H1 (cell line): Measurements from ENCODE around the gene RGS5.

Source experiments
- FOSL1 ChIP-seq: IDR thresholded peaks from 2 replicates; pipeline ENCODE4 v1.6.1; 2011; ENCODE audit warnings: mild to moderate bottlenecking, low read depth, low read length, moderate library complexity; ENCODE audit not compliant: insufficient read depth
- POLR2A ChIP-seq, 2 experiments: IDR thresholded peaks; 1 replicate in 1 of 2; 2 replicates in 1 of 2; pipeline ENCODE4 v1.6.1; 2011; ENCODE audit warnings: low read depth in 2 of 2, low read length in 2 of 2, mild to moderate bottlenecking in 2 of 2; ENCODE audit errors: control extremely low read depth in 1 of 2
- SP1 ChIP-seq: IDR thresholded peaks from 2 replicates; pipeline ENCODE4 v1.6.1; 2011; ENCODE audit warnings: low read depth, low read length
- TF ChIP-seq, protein P1 (sequence below), 3 experiments: IDR thresholded peaks; 1 replicate in 2 of 3; 2 replicates in 1 of 3; pipeline versions ENCODE4 v1.5.1 to v1.6.1; 2011; ENCODE audit warnings: low read length in 3 of 3, mild to moderate bottlenecking in 3 of 3, inconsistent platforms in 2 of 3, low read depth in 1 of 3, moderate library complexity in 1 of 3; ENCODE audit not compliant: insufficient read depth in 1 of 3; ENCODE audit errors: control extremely low read depth in 1 of 3
- TF ChIP-seq, protein P2 (sequence below): IDR thresholded peaks from 2 replicates; pipeline ENCODE4 v1.6.1; 2012; ENCODE audit warnings: inconsistent platforms

DNA sequence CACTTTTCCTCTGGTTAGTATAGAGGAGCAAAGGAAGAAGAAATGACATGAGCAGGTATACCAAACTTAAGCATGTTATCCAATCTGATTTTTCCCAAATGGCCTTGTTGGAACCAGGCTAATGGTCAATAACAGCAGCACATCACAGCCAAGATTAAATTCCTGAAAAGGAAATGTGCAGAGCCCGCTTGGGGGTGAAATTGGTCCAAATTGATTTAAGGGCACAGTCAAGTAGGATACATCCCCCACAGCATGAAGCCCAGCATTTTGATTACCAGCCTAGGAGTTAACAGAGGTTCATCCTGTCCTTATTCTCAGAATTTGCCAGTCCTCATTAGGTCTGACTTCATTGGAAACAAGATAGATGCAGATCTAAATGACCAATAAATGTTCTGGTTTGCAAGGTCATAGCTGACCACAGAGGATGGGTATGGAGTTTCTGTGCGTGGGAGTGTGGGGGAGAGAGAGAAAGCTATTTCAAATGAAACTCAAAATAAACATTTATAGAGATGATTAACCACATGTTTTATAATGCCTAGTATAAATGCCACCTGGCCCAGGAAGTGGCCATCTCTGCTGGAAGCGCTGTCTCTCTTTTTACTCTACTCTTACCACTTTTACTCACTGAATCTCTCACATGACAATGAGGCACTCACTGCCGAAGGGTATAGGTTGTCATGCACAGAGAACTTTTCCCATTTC is 38.7 kb downstream of the RGS5 start:
- TF ChIP-seq, protein P1, sequence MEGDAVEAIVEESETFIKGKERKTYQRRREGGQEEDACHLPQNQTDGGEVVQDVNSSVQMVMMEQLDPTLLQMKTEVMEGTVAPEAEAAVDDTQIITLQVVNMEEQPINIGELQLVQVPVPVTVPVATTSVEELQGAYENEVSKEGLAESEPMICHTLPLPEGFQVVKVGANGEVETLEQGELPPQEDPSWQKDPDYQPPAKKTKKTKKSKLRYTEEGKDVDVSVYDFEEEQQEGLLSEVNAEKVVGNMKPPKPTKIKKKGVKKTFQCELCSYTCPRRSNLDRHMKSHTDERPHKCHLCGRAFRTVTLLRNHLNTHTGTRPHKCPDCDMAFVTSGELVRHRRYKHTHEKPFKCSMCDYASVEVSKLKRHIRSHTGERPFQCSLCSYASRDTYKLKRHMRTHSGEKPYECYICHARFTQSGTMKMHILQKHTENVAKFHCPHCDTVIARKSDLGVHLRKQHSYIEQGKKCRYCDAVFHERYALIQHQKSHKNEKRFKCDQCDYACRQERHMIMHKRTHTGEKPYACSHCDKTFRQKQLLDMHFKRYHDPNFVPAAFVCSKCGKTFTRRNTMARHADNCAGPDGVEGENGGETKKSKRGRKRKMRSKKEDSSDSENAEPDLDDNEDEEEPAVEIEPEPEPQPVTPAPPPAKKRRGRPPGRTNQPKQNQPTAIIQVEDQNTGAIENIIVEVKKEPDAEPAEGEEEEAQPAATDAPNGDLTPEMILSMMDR (IDR thresholded peaks at IDR 0.05; ENCODE audit: control extremely low read depth in 1 of 3, insufficient read depth in 1 of 3, low read depth in 1 of 3, low read length in 3 of 3): no peak
- TF ChIP-seq SP1: no peak
- TF ChIP-seq FOSL1: no peak
- TF ChIP-seq, protein P2, sequence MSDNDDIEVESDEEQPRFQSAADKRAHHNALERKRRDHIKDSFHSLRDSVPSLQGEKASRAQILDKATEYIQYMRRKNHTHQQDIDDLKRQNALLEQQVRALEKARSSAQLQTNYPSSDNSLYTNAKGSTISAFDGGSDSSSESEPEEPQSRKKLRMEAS: no peak
- no peak for TF ChIP-seq POLR2A (IDR thresholded peaks at IDR 0.05; ENCODE audit: control extremely low read depth in 1 of 2, low read depth in 2 of 2, low read length in 2 of 2)
